PC-9 (cell line): Measurements from ENCODE around the gene ARHGAP36. TPM values are rescaled to one million over a fixed set of nuclear protein-coding genes. Genes with fewer than 3 reads are reported as not detected.
A peak's percentile ranks its signal among the peaks of the same experiment; 100 is the strongest.

Experiments
- Bru-seq: library from RNA; stranded (reverse); fragments of 400-500 nt; gene quantifications from one replicate; lab custom pipeline; 2021; lab: Mats Ljungman, UMichigan
- BruChase-seq, 2 experiments: library from RNA; stranded (reverse); fragments of 400-500 nt; gene quantifications; one replicate each; lab custom pipeline; 2021; lab: Mats Ljungman, UMichigan
- BruUV-seq: library from RNA; stranded (reverse); fragments of 400-500 nt; replicated peaks from 2 replicates; lab custom pipeline; 2021; lab: Mats Ljungman, UMichigan
- CTCF ChIA-PET: fragments of 300-600 bp; sonication (Branson Sonifier 250); formaldehyde crosslinking; loops from one replicate; lab custom pipeline; 2022; ENCODE audit warnings: antibody characterized with exemption; lab: Charles Lee
- POLR2A ChIA-PET: fragments of 300-600 bp; sonication (Branson Sonifier 250); formaldehyde crosslinking; loops from one replicate; lab custom pipeline; 2022; ENCODE audit warnings: antibody characterized with exemption; ENCODE audit not compliant: unreplicated experiment; lab: Charles Lee
- DNase-seq, 2 experiments: peaks; one replicate each; pipeline versions ENCODE4 v3.0.0 to v3.0.0-alpha.2; 2015 to 2022; ENCODE audit warnings: mixed read lengths in 1 of 2
- H2AFZ ChIP-seq: fragments of 200-600 bp; sonication (generic); 2 replicates; pipeline ENCODE4 v1.8.1; 2017; ENCODE audit warnings: antibody characterized with exemption
- H3F3A ChIP-seq: fragments of 200-600 bp; sonication (generic); 2 replicates; pipeline ENCODE4 v1.8.1; 2017; ENCODE audit warnings: antibody characterized with exemption, mild to moderate bottlenecking, low read depth; ENCODE audit not compliant: insufficient read depth
- H3K27ac ChIP-seq: fragments of 200-600 bp; sonication (generic); 2 replicates; pipeline ENCODE4 v1.6.1; 2016; ENCODE audit warnings: mixed run types
- H3K27me3 ChIP-seq: fragments of 200-600 bp; sonication (generic); 2 replicates; pipeline ENCODE4 v1.6.1; 2016; ENCODE audit warnings: low read depth, mixed run types; ENCODE audit not compliant: insufficient read depth
- H3K36me3 ChIP-seq: fragments of 200-600 bp; sonication (generic); 2 replicates; pipeline ENCODE4 v1.6.1; 2016; ENCODE audit warnings: low read depth, mixed run types
- H3K4me1 ChIP-seq: fragments of 200-600 bp; sonication (generic); replicated peaks from 2 replicates; pipeline ENCODE4 v1.6.1; 2016; ENCODE audit warnings: mixed run types; ENCODE audit not compliant: insufficient read depth
- H3K4me2 ChIP-seq: fragments of 200-600 bp; sonication (generic); 2 replicates; pipeline ENCODE4 v1.6.1; 2017; ENCODE audit warnings: mixed run types
- H3K4me3 ChIP-seq: fragments of 200-600 bp; sonication (generic); 2 replicates; pipeline ENCODE4 v1.6.1; 2016; ENCODE audit warnings: mixed run types
- H3K79me2 ChIP-seq: fragments of 200-600 bp; sonication (generic); 2 replicates; pipeline ENCODE4 v1.6.1; 2017; ENCODE audit warnings: low read depth, mixed run types
- H3K9me2 ChIP-seq: fragments of 200-600 bp; sonication (generic); 2 replicates; pipeline ENCODE4 v1.8.1; 2017; ENCODE audit warnings: mild to moderate bottlenecking; ENCODE audit not compliant: insufficient read depth
- H3K9me3 ChIP-seq: fragments of 200-600 bp; sonication (generic); 2 replicates; pipeline ENCODE4 v1.8.1; 2016; ENCODE audit warnings: low read depth; ENCODE audit not compliant: insufficient read depth
- H4K20me1 ChIP-seq: fragments of 200-600 bp; sonication (generic); 2 replicates; pipeline ENCODE4 v1.8.1; 2017; ENCODE audit not compliant: insufficient read depth
- CTCF ChIP-seq: fragments of 200-600 bp; sonication (generic); conservative IDR thresholded peaks from 2 replicates; pipeline ENCODE4 v1.6.1; 2017; ENCODE audit warnings: mixed run types, antibody characterized with exemption, mild to moderate bottlenecking, moderate library complexity
- EZH2 ChIP-seq: fragments of 200-600 bp; sonication (generic); IDR thresholded peaks from 2 replicates; pipeline ENCODE4 v1.8.0; 2017; ENCODE audit warnings: antibody characterized with exemption, low read depth
- intact Hi-C: fragments of 100-400 bp; cut with micrococcal nuclease; formaldehyde crosslinking; loops from one replicate; pipeline ENCODE4 v1.10.0; 2022; ENCODE audit not compliant: unreplicated experiment
- long read RNA-seq: library from polyadenylated mRNA; stranded (forward); transcript quantifications from one replicate; pipeline ENCODE4 v2.0.0, GENCODE V29; 2022
- total RNA-seq: library from RNA; stranded (reverse); gene quantifications from 2 replicates; pipeline ENCODE4 v1.2.3, GENCODE V29; 2021

ARHGAP36 gene
- total RNA-seq = not detected in 2 replicates
- not detected for Bru-seq, nascent RNA
- not detected for BruChase-seq, experiment 1, labeled RNA remaining after a 2-hour chase
- percentile 3 among the genes with signal in this experiment for BruChase-seq, experiment 2, labeled RNA remaining after a 6-hour chase
- long read RNA-seq = 0 reads

DNA sequence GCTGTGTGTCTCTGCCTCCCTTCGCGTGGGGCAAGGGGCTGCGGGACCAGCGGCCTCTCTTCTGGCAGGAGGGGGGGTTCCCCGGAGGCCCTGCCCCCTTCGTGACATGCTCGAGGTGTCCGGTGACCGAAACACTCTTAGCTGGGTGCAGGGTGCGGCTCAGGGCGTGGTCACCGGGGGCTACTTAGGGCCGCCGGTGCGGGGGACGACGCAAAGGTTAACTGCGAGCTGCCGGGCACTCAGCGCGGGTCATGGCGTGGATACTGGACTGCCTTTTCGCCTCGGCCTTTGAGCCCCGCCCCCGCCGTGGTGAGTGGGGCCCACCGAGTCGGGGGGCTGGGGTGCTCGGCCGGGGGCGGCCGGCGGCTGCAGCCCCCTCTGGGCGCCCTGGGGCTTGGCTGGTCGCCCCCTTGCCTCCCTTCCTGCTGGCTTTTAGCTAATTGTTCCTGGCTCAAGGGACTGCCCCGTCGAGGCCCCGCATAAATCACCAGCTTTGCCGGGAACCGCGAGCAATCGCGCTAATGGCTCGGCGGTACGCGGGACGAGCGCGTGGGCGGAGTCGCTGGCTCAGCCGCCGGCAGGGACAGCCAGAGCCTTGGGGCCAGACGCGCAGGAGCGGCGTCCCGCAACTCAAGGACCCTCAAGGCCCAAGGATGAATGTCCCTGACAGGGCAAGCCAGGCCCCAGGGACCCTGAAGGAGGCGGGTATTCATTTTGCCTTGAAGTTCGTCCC, at the start of gene ARHGAP36:
Gene ARHGAP36 (plus strand): TSS at position 211 of the 733 bp plus-strand sequence. CDS start 23,320 bp downstream, outside the sequence.
- Histone ChIP-seq H4K20me1 (no peaks in the 10 kb centered on the region), H3K4me1 (no peaks in the 10 kb centered on the region), H3K9me3 (no peaks in the 10 kb centered on the region), H3F3A (no peaks in the 10 kb centered on the region), H3K4me2 (no peak within 1 kb of the TSS), H3K36me3 (no peaks in the 10 kb centered on the region), H2AFZ (no peak within 1 kb of the TSS), H3K27me3 (peaks cover 13% of the 10 kb centered on the region), H3K79me2 (no peaks in the 10 kb centered on the region), H3K9me2 (no peaks in the 10 kb centered on the region), H3K27ac (no peak within 1 kb of the TSS), H3K4me3 (no peak within 1 kb of the TSS)
- BruUV-seq = no TSS peak
- no peak for DNase-seq
- CTCF ChIA-PET = no interaction called here
- TF ChIP-seq CTCF (no peak), EZH2 (no peak)
- intact Hi-C loops = no loop called here
- POLR2A ChIA-PET = no interaction called here

- Histone ChIP-seq H3K27ac (no peak overlapping the region), H3K4me3 (no peak overlapping the region), H3F3A (no peaks in the 10 kb centered on the region), H3K9me3 (no peaks in the 10 kb centered on the region), H3K9me2 (no peaks in the 10 kb centered on the region), H4K20me1 (no peaks in the 10 kb centered on the region), H3K4me2 (no peak overlapping the region), H3K4me1 (no peaks in the 10 kb centered on the region), H3K79me2 (no peaks in the 10 kb centered on the region), H3K27me3 (peaks cover 29% of the 10 kb centered on the region), H2AFZ (no peak overlapping the region), H3K36me3 (no peaks in the 10 kb centered on the region)
- TF ChIP-seq EZH2 (no peak), CTCF (no peak)
- no TSS peak for BruUV-seq
- intact Hi-C loops = no loop called here
- CTCF ChIA-PET = no interaction called here
- no peak for DNase-seq
- POLR2A ChIA-PET = no interaction called here
These were observed 48.0 kb upstream of the ARHGAP36 start for GRCh38 chrX:131010186-131010585.

GRCh38 chrX:131025336-131025735, 32.8 kb upstream of the ARHGAP36 start:
- H3F3A ChIP-seq = no peaks in the 10 kb centered on the region
- no peaks in the 10 kb centered on the region for H3K79me2 ChIP-seq
- no peaks in the 10 kb centered on the region for H3K36me3 ChIP-seq
- H3K4me2 ChIP-seq = no peak overlapping the region
- H3K9me2 ChIP-seq = no peaks in the 10 kb centered on the region
- ChIA-PET POLR2A (no interaction called here), CTCF (no interaction called here)
- no peak overlapping the region for H3K27ac ChIP-seq
- no peaks in the 10 kb centered on the region for H4K20me1 ChIP-seq
- H3K9me3 ChIP-seq = no peaks in the 10 kb centered on the region
- 0 out of 2 replicates have a peak, but pooled peaks cover 4% of the 10 kb centered on the region for H3K27me3 ChIP-seq
- no peak overlapping the region for H3K4me3 ChIP-seq
- H3K4me1 ChIP-seq = no peaks in the 10 kb centered on the region
- TF ChIP-seq CTCF (no peak), EZH2 (no peak)
- no peak for DNase-seq
- intact Hi-C loops = no loop called here
- H2AFZ ChIP-seq = no peak overlapping the region
- BruUV-seq = no TSS peak
